GM12878 (cell line): ENCODE data around the gene OPN1MW3.
"Not testable (repeated sequence)": the region's sequence is repeated elsewhere in the genome, so short reads cannot be mapped to it uniquely, and the experiment has no call there.

Source experiments
- CBX3 ChIP-seq: fragments of 200-600 bp; sonication (generic); IDR thresholded peaks from 2 replicates; pipeline ENCODE4 v1.6.1; 2016; ENCODE audit warnings: low read depth, borderline replicate concordance
- EED ChIP-seq: sonication (generic); IDR thresholded peaks from 2 replicates; pipeline ENCODE4 v1.6.1; 2016; ENCODE audit warnings: antibody characterized with exemption, low read depth
- NFYA ChIP-seq: IDR thresholded peaks from 2 replicates; pipeline ENCODE4 v1.6.1; 2011; ENCODE audit warnings: low read depth, mild to moderate bottlenecking, low read length, improper control_type of control experiment, borderline replicate concordance
- NFYB ChIP-seq: IDR thresholded peaks from 2 replicates; pipeline ENCODE4 v1.6.1; 2011; ENCODE audit warnings: low read depth, mild to moderate bottlenecking, low read length, improper control_type of control experiment, moderate library complexity; ENCODE audit not compliant: insufficient read depth
- NRF1 ChIP-seq: conservative IDR thresholded peaks from 2 replicates; pipeline ENCODE4 v1.6.1; 2011; ENCODE audit warnings: mild to moderate bottlenecking, low read depth, low read length, improper control_type of control experiment
- POLR2A ChIP-seq: IDR thresholded peaks from 2 replicates; pipeline ENCODE4 v1.6.1; 2011; ENCODE audit warnings: low read depth, mild to moderate bottlenecking, low read length
- POLR2AphosphoS5 ChIP-seq: IDR thresholded peaks from 2 replicates; pipeline ENCODE4 v1.6.1; 2011; ENCODE audit warnings: mild to moderate bottlenecking, low read length, inconsistent platforms
- RAD51 ChIP-seq: fragments of 450-650 bp; IDR thresholded peaks from 2 replicates; pipeline ENCODE4 v1.6.1; 2016; ENCODE audit warnings: moderate library complexity, mild to moderate bottlenecking, inconsistent platforms
- RELA ChIP-seq: fragments of 450-650 bp; IDR thresholded peaks from 2 replicates; pipeline ENCODE4 v1.8.0; 2014; ENCODE audit warnings: borderline replicate concordance; ENCODE audit not compliant: partially characterized antibody
- RFX5 ChIP-seq: IDR thresholded peaks from 2 replicates; pipeline ENCODE4 v1.6.1; 2011; ENCODE audit warnings: low read depth, low read length, improper control_type of control experiment
- STAT3 ChIP-seq: IDR thresholded peaks from 2 replicates; pipeline ENCODE4 v1.6.1; 2011; ENCODE audit warnings: low read depth, low read length, improper control_type of control experiment
- TF ChIP-seq, protein P1 (sequence below), 3 experiments: IDR thresholded peaks in 2 of 3; conservative IDR thresholded peaks in 1 of 3; 2 replicates each; pipeline ENCODE4 v1.5.1; 2011; ENCODE audit warnings: low read depth in 3 of 3, low read length in 3 of 3, mild to moderate bottlenecking in 3 of 3, control low read depth in 2 of 3, moderate library complexity in 2 of 3, inconsistent platforms in 1 of 3, mixed read lengths in 1 of 3; ENCODE audit not compliant: control insufficient read depth in 2 of 3, insufficient read depth in 1 of 3; ENCODE audit errors: extremely low read depth in 1 of 3
- TF ChIP-seq, protein P2 (sequence below): IDR thresholded peaks from 2 replicates; pipeline ENCODE4 v1.6.1; 2011; ENCODE audit warnings: low read depth, mild to moderate bottlenecking, low read length, moderate library complexity, borderline replicate concordance; ENCODE audit errors: extremely low read depth

DNA sequence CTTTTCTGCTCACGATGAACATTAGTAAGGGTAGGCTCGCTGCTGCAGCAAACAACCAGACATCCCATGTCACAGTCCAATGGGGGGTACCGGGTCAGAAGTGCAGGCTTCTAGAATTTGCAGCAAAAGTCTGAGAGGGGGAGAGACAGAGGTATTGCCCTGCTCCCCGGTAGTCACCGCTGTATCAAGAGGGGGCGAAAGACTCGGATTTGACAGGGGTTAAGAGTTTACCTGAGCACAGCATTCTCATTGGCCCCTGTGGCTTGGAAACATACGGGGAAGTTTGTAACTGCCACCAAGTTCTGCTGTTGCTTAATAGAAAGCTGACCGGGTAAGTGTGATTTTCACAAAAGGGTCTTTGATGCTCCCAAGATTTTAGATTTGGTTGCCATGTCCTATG is 46.3 kb upstream of the OPN1MW3 start:
- TF ChIP-seq RAD51, POLR2A, CBX3, POLR2AphosphoS5, EED, STAT3, RFX5, RELA, NFYB, NRF1, NFYA: not testable (repeated sequence)
- TF ChIP-seq, protein P1, sequence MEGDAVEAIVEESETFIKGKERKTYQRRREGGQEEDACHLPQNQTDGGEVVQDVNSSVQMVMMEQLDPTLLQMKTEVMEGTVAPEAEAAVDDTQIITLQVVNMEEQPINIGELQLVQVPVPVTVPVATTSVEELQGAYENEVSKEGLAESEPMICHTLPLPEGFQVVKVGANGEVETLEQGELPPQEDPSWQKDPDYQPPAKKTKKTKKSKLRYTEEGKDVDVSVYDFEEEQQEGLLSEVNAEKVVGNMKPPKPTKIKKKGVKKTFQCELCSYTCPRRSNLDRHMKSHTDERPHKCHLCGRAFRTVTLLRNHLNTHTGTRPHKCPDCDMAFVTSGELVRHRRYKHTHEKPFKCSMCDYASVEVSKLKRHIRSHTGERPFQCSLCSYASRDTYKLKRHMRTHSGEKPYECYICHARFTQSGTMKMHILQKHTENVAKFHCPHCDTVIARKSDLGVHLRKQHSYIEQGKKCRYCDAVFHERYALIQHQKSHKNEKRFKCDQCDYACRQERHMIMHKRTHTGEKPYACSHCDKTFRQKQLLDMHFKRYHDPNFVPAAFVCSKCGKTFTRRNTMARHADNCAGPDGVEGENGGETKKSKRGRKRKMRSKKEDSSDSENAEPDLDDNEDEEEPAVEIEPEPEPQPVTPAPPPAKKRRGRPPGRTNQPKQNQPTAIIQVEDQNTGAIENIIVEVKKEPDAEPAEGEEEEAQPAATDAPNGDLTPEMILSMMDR (IDR thresholded peaks at IDR 0.05 in 2 of 3, conservative IDR thresholded peaks at IDR 0.05 in 1 of 3; ENCODE audit: control insufficient read depth in 2 of 3, extremely low read depth in 1 of 3, insufficient read depth in 1 of 3, low read depth in 3 of 3, low read length in 3 of 3) = not testable (repeated sequence)
- TF ChIP-seq, protein P2, sequence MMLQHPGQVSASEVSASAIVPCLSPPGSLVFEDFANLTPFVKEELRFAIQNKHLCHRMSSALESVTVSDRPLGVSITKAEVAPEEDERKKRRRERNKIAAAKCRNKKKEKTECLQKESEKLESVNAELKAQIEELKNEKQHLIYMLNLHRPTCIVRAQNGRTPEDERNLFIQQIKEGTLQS = not testable (repeated sequence)
